Prostate gland (tissue), 1 donor: Measurements from ENCODE around the gene EML4.

ENCODE experiments used
- POLR2A ChIP-seq: fragments of 450-650 bp; IDR thresholded peaks from one replicate; pipeline ENCODE4 v1.6.1; 2016; ENCODE audit warnings: antibody characterized with exemption, mild to moderate bottlenecking
- POLR2AphosphoS5 ChIP-seq: sonication (generic); formaldehyde crosslinking; IDR thresholded peaks from one replicate; pipeline ENCODE4 v1.6.1; 2017; ENCODE audit warnings: antibody characterized with exemption

DNA sequence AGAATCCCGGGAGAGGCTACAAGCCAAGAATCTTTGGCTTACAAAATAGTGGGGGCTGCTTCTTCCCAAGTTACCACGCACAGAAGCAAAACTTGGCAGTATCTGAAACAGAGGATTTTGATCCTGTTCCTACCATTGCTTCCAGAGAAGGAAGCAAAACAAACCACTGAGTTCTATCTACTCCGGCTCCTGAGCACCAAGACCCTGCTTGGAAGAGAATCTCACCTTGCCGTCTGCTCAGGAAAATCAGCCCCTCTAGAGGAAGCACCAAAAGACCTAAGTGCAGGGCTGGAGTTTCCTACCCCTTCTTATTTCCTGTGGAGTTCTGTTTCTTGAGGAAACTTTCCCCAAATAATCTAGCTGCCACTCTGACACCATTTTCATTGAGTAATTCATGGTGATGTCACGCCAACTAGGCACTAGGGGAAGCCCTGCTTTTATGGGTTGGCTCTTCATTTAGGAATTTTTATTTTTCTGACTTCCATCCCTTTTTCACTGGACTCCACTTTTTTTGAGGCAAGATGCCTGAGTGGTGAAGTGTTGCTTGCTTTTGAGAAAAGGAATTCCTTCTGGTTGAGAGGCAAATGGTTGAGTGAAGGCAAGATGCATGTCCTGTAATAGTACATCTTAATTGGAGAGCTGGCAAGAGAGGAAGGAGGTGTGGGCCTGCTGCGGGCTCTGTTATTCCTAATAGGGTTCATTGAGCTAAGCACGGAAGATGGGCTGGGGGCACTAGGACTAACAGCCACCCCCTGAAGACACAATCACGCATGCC, 36.8 kb upstream of the EML4 start:
- TF ChIP-seq POLR2AphosphoS5 (no peak), POLR2A (no peak)
